ENCODE results near the gene CELF1. TPM values are rescaled to one million over a fixed set of nuclear protein-coding genes. Genes with fewer than 3 reads are reported as not detected.
A peak's percentile ranks its signal among the peaks of the same experiment; 100 is the strongest.
"Not testable (repeated sequence)": the region's sequence is repeated elsewhere in the genome, so short reads cannot be mapped to it uniquely, and the experiment has no call there.

Gene CELF1
- total and polyA plus RNA-seq, 9 donors = 46.9 to 74.3 (median 59.1) TPM

DNA sequence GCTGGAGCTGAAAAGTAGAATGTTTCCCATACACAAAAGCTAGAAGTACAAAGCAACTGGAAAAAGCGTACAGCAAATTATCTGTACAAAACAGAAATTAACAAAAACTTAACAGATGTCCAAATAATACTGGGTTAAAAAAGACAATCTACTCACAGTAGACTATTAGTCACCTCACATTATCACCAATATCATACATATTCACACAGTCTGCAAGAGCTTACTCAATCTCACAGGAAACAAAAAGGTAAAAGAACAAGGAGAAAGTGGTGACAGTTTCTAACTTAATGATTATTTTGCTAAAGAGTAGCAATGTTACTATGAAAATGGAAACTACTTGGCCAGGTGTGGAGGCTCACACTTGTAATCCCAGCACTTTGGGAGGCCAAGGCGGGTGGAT lies 11.9 kb downstream of the CELF1 start:
- no peak overlapping the region for H3K27ac ChIP-seq (ENCODE audit: low read length)

DNA sequence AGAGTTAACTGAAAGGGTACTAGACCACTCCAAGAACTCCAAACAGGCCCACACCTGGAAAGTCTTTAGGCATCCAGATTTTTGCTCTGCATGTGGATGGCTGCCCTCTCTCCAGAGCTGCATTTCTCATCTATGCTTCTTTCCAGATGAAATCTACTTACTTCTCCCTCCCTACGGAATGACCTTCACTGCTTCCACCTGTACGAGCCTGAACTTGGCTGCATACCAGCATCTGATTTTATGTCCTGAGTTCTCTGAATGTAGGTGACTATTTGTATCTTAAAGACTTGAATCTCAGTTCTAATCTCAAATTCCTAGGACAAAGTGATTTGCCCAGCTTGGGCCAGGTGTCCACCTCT lies 13.3 kb downstream of the CELF1 start:
- Histone ChIP-seq H3K4me3 (ENCODE audit: low read length) (no peak overlapping the region), H3K9me3 (replicated peaks; ENCODE audit: control insufficient read depth, low read depth, low read length) (no peaks in the 10 kb centered on the region), H3K27me3 (ENCODE audit: control insufficient read depth, insufficient read depth, low read length) (no peaks in the 10 kb centered on the region), H3K36me3 (ENCODE audit: control insufficient read depth, insufficient read depth, low read length) (peaks cover 3% of the 10 kb centered on the region), H3K27ac (ENCODE audit: low read length) (no peak overlapping the region), H3K4me1 (ENCODE audit: control insufficient read depth, insufficient read depth, low read length) (peaks cover 7% of the 10 kb centered on the region)
- DNase-seq = no peak
- WGBS (ENCODE audit: insufficient coverage) = no CpG with 5 or more reads among the region's 2 CpGs

More for the DNA sequence above, 11.9 kb downstream of the CELF1 start:
- no peaks in the 10 kb centered on the region for H3K9me3 ChIP-seq (replicated peaks; ENCODE audit: control insufficient read depth, low read depth, low read length)
- H3K4me3 ChIP-seq (ENCODE audit: low read length) = no peak overlapping the region
- peaks cover under 1% of the 10 kb centered on the region for H3K36me3 ChIP-seq (ENCODE audit: control insufficient read depth, insufficient read depth, low read length)
- no peaks in the 10 kb centered on the region for H3K27me3 ChIP-seq (ENCODE audit: control insufficient read depth, insufficient read depth, low read length)
- no peak for DNase-seq
- peaks cover 7% of the 10 kb centered on the region for H3K4me1 ChIP-seq (ENCODE audit: control insufficient read depth, insufficient read depth, low read length)
- WGBS (ENCODE audit: insufficient coverage) = 100% methylated on average over 1 of the region's 2 CpGs

DNA sequence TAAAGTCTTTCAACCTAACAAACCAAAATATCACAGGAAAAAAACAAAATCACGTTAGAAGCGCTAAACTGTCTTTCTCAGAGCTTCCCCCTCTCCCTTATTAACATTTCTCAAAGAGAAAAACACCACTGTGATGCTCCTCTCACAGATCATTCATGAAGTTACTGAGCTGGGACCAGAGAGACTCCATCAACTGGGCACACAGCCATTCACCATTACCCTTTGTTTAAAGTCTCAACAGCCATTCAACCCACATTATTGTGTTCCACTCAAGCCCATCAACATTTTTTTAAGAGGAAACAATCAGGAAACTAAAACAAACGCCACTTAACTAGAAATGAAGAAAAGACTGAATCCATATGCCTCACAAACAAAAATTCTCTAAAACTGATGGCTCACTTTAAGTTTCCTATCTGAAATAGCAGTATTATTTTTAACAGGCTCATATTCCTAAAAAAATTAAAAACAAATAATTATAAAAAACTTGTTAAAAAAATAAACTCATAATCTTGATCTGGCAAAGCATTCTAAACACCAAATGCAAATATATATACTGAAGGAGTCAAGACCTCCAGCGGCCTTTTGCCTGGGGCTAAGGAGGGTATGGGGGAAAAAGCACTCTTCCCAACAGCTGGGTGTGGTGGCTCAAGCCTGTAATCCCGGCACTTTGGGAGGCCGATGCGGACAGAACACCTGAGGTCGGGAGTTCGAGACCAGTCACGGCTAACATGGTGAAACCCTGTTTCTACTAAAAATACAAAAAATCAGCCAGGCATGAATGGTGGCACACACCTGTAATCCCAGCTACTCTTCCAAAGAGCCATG lies 14.0 kb downstream of the CELF1 start:
- no peak for DNase-seq
- peaks cover 3% of the 10 kb centered on the region for H3K36me3 ChIP-seq (ENCODE audit: control insufficient read depth, insufficient read depth, low read length)
- WGBS (ENCODE audit: insufficient coverage) = 87% methylated on average over 5 of the region's 10 CpGs
- no peaks in the 10 kb centered on the region for H3K9me3 ChIP-seq (replicated peaks; ENCODE audit: control insufficient read depth, low read depth, low read length)
- H3K4me3 ChIP-seq (ENCODE audit: low read length) = no peak overlapping the region
- peak overlapping the region; percentile 44 for H3K27ac ChIP-seq (ENCODE audit: low read length)
- H3K27me3 ChIP-seq (ENCODE audit: control insufficient read depth, insufficient read depth, low read length) = no peaks in the 10 kb centered on the region
- peaks cover 7% of the 10 kb centered on the region for H3K4me1 ChIP-seq (ENCODE audit: control insufficient read depth, insufficient read depth, low read length)

- peak; percentile 86 for DNase-seq
- no peaks in the 10 kb centered on the region for H3K9me3 ChIP-seq (replicated peaks; ENCODE audit: control insufficient read depth, low read depth, low read length)
- peaks cover 3% of the 10 kb centered on the region for H3K36me3 ChIP-seq (ENCODE audit: control insufficient read depth, insufficient read depth, low read length)
- WGBS (ENCODE audit: insufficient coverage) = no CpG with 5 or more reads among the region's 3 CpGs
- no peak overlapping the region for H3K27ac ChIP-seq (ENCODE audit: low read length)
- no peak overlapping the region for H3K4me3 ChIP-seq (ENCODE audit: low read length)
- peaks cover 7% of the 10 kb centered on the region for H3K4me1 ChIP-seq (ENCODE audit: control insufficient read depth, insufficient read depth, low read length)
- no peaks in the 10 kb centered on the region for H3K27me3 ChIP-seq (ENCODE audit: control insufficient read depth, insufficient read depth, low read length)
Measured at GRCh38 chr11:47536915-47537314, 16.0 kb downstream of the CELF1 start.

DNA sequence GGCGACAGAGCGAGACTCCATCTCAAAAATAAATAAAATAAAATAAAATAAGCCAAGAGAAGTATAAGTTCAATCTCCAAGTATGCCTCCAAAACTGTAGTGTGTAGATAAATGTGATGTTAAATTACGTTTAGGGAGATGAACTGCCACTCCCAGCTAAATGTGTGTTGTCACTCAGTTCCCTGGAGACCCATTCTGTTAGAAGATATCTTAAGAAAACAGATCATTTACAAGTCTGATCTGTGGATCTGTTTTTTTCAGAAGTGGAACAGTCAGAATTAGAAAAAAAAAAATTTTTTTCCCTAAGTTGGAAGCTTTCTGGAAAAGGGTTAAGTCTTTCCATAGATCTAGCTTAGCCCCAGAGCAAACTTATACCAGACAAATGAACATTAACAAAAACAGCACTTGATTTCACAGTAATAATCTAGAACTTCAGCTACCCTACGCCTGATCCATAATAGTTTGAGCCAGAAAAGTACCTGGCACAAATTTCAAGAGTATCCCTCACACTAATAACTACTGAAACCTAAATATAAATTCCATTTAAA lies 18.2 kb downstream of the CELF1 start:
- WGBS (ENCODE audit: insufficient coverage) = 67% methylated on average over 1 of the region's 4 CpGs
- DNase-seq = no peak

DNA sequence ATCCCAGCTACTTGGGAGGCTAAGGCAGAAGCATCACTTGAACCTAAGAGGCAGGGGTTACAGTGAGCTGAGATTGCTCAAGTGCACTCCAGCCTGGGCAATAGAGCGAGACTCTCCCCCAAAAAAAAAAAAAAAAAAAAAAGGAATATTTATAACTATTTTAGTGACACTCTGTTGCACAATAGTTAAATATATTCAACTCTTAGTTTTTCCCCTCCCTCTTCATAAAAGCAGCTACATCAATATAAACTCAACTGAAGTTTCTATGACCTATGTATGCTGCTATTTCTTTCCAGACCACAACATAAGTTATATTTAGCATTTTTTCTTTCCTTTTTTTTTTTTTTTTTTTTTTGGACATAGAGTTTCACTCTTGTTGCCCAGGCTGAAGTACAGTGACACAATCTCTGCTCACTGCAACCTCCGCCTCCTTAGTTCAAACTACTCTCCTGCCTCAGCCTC lies 19.2 kb downstream of the CELF1 start:
- no peak for DNase-seq
- H3K9me3 ChIP-seq (replicated peaks; ENCODE audit: control insufficient read depth, low read depth, low read length) = no peaks in the 10 kb centered on the region
- no peaks in the 10 kb centered on the region for H3K27me3 ChIP-seq (ENCODE audit: control insufficient read depth, insufficient read depth, low read length)
- no peaks in the 10 kb centered on the region for H3K4me1 ChIP-seq (ENCODE audit: control insufficient read depth, insufficient read depth, low read length)
- no peak overlapping the region for H3K27ac ChIP-seq (ENCODE audit: low read length)
- H3K4me3 ChIP-seq (ENCODE audit: low read length) = no peak overlapping the region
- H3K36me3 ChIP-seq (ENCODE audit: control insufficient read depth, insufficient read depth, low read length) = peaks cover 9% of the 10 kb centered on the region
- WGBS (ENCODE audit: insufficient coverage) = no CpG with 5 or more reads among the region's 2 CpGs

More for the DNA sequence above, 18.2 kb downstream of the CELF1 start:
- Histone ChIP-seq H3K4me3 (ENCODE audit: low read length) (no peak overlapping the region), H3K27ac (ENCODE audit: low read length) (no peak overlapping the region), H3K36me3 (ENCODE audit: control insufficient read depth, insufficient read depth, low read length) (peaks cover 9% of the 10 kb centered on the region), H3K9me3 (replicated peaks; ENCODE audit: control insufficient read depth, low read depth, low read length) (no peaks in the 10 kb centered on the region), H3K27me3 (ENCODE audit: control insufficient read depth, insufficient read depth, low read length) (no peaks in the 10 kb centered on the region), H3K4me1 (ENCODE audit: control insufficient read depth, insufficient read depth, low read length) (peaks cover 2% of the 10 kb centered on the region)

- Histone ChIP-seq H3K36me3 (ENCODE audit: control insufficient read depth, insufficient read depth, low read length) (peaks cover 9% of the 10 kb centered on the region), H3K4me3 (ENCODE audit: low read length) (no peak overlapping the region), H3K27ac (ENCODE audit: low read length) (no peak overlapping the region), H3K9me3 (replicated peaks; ENCODE audit: control insufficient read depth, low read depth, low read length) (no peaks in the 10 kb centered on the region), H3K4me1 (ENCODE audit: control insufficient read depth, insufficient read depth, low read length) (no peaks in the 10 kb centered on the region), H3K27me3 (ENCODE audit: control insufficient read depth, insufficient read depth, low read length) (no peaks in the 10 kb centered on the region)
- DNase-seq = no peak
- 100% methylated on average over 1 of the region's 2 CpGs for WGBS (ENCODE audit: insufficient coverage)
Measured at GRCh38 chr11:47532597-47533213, 20.2 kb downstream of the CELF1 start.

DNA sequence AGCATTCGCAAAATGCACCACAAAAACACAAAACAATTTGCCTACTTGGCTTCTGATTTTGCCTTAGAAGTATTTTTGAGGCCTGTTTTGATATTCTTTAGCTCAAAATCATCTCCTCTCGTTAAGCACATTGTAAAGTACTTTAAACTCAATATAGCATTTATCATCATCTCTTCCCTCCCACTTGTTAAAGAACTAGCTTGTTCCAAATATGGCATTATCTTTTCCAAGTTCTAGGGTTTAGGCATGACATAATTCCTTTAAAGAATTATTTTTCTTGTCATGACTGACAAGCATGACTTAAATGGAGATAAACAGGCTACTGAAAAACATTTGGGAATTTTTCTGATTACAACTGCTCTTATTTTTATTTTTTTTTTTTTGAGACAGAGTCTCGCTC lies 21.3 kb downstream of the CELF1 start:
- Histone ChIP-seq H3K4me1 (ENCODE audit: control insufficient read depth, insufficient read depth, low read length) (no peaks in the 10 kb centered on the region), H3K36me3 (ENCODE audit: control insufficient read depth, insufficient read depth, low read length) (peaks cover 9% of the 10 kb centered on the region), H3K9me3 (replicated peaks; ENCODE audit: control insufficient read depth, low read depth, low read length) (no peaks in the 10 kb centered on the region), H3K27me3 (ENCODE audit: control insufficient read depth, insufficient read depth, low read length) (no peaks in the 10 kb centered on the region), H3K4me3 (ENCODE audit: low read length) (no peak overlapping the region), H3K27ac (ENCODE audit: low read length) (no peak overlapping the region)
- WGBS (ENCODE audit: insufficient coverage) = no CpG with 5 or more reads among the region's 3 CpGs
- DNase-seq = no peak

DNA sequence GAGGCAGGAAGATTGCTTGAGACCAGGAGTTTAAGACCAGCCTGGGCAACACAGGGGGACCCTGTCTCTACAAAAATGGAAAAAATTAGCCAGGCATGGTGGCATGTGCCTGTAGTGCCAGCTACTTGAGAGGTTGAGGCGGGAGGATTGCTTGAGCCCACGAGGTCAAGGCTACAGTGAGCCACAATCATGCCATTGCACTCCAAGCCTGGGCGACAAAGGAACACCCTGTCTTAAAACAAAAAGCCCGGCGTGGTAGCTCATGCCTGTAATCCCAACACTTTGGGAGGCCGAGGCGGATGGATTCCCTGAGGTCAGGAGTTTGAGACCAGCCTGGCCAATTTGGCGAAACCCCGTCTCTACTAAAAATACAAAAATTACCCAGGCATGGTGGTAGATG lies 22.2 kb downstream of the CELF1 start:
- H3K27me3 ChIP-seq (ENCODE audit: control insufficient read depth, insufficient read depth, low read length); H3K9me3 ChIP-seq (replicated peaks; ENCODE audit: control insufficient read depth, low read depth, low read length); H3K36me3 ChIP-seq (ENCODE audit: control insufficient read depth, insufficient read depth, low read length); H3K4me3 ChIP-seq (ENCODE audit: low read length); H3K4me1 ChIP-seq (ENCODE audit: control insufficient read depth, insufficient read depth, low read length); H3K27ac ChIP-seq (ENCODE audit: low read length); DNase-seq: not testable (repeated sequence)
- 95% methylated on average over 9 of the region's 9 CpGs for WGBS (ENCODE audit: insufficient coverage)

DNA sequence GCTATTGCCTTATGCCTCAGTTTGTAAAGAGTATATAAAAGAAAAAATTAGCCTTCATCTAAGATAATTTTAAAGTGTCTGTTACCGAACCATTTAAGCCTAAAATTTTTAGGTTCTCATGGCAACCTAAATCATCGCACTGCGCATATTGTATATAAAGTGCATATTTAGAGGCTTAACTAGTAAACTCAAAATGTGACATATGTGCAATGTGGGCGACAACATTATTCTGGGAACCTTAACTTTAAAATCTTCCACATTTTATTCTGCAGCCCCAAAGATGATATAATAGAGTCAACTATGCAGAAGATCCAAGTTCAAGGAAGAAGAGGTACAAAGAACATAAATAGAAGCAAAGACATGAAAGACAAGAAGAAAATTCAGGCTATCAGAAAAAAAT lies 23.0 kb downstream of the CELF1 start:
- peaks cover 5% of the 10 kb centered on the region for H3K36me3 ChIP-seq (ENCODE audit: control insufficient read depth, insufficient read depth, low read length)
- H3K9me3 ChIP-seq (replicated peaks; ENCODE audit: control insufficient read depth, low read depth, low read length) = no peaks in the 10 kb centered on the region
- no peak for DNase-seq
- peaks cover 2% of the 10 kb centered on the region for H3K4me1 ChIP-seq (ENCODE audit: control insufficient read depth, insufficient read depth, low read length)
- H3K4me3 ChIP-seq (ENCODE audit: low read length) = no peak overlapping the region
- WGBS (ENCODE audit: insufficient coverage) = no CpG with 5 or more reads among the region's 4 CpGs
- H3K27me3 ChIP-seq (ENCODE audit: control insufficient read depth, insufficient read depth, low read length) = no peaks in the 10 kb centered on the region
- no peak overlapping the region for H3K27ac ChIP-seq (ENCODE audit: low read length)
